ENCODE data around the gene CD276. TPM values are rescaled to one million over a fixed set of nuclear protein-coding genes. Genes with fewer than 3 reads are reported as not detected.
A peak's percentile ranks its signal among the peaks of the same experiment; 100 is the strongest.
"Not testable (repeated sequence)": the region's sequence is repeated elsewhere in the genome, so short reads cannot be mapped to it uniquely, and the experiment has no call there.

Gene CD276
- total RNA-seq = 1 to 10 TPM in 1 of 2 experiments, under 1 TPM in 1; 0.71 to 1.8 TPM

- Mint-ChIP-seq H3K4me3 (peak within 1 kb of the TSS; percentile 44), H3K9me3 (no peaks in the 10 kb centered on the region), H3K36me3 (no peaks in the 10 kb centered on the region), H3K27ac (no peak within 1 kb of the TSS), H3K27me3 (peaks cover 75% of the 10 kb centered on the region), H3K4me1 (peaks cover 2% of the 10 kb centered on the region)
- DNase-seq (no peak), ATAC-seq (ENCODE audit: low read depth) (no peak)
- POLR2A ChIA-PET = interaction anchor here (0.8 kb wide), 1 partner anchor 16 kb away, joined by 3 read pairs; no protein-coding TSS in a partner anchor
Observed at GRCh38 chr15:73683777-73684580, at the start of gene CD276. Gene CD276 (plus strand): TSS chr15:73684383. CDS start chr15:73699640, 15,257 bp downstream.

DNA sequence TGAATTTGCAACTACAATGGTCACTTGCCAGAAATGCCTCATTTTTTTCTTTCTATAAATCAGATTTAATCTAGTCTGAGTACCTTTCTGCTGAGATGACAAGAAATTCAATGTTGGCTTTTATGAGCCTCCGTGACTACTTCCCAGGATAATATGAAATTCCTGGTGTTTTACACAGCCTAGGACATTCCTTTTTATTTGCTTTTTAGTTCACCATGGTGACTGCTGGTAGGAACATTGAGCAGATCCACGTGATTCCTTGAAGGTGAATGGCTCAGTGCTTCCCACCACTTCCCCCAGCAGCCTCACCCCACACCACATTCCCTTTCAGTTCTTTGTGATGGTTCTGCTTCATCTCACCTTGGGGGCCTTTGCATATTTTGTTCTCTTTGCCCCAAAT lies 46.7 kb upstream of the CD276 start:
- no peak for DNase-seq
- Mint-ChIP-seq H3K27me3 (peaks cover 28% of the 10 kb centered on the region), H3K36me3 (no peaks in the 10 kb centered on the region), H3K4me3 (no peak overlapping the region), H3K9me3 (peaks cover 6% of the 10 kb centered on the region), H3K4me1 (peaks cover 14% of the 10 kb centered on the region), H3K27ac (no peak overlapping the region)
- no peak for ATAC-seq (ENCODE audit: low read depth)
- POLR2A ChIA-PET = interaction anchor here (1.4 kb wide), 1 partner anchor 81 kb away, joined by 3 read pairs; no protein-coding TSS in a partner anchor

- H3K36me3 Mint-ChIP-seq; ATAC-seq (ENCODE audit: low read depth); H3K9me3 Mint-ChIP-seq; H3K27ac Mint-ChIP-seq; POLR2A ChIA-PET; DNase-seq; H3K4me1 Mint-ChIP-seq; H3K4me3 Mint-ChIP-seq: not testable (repeated sequence)
- H3K27me3 Mint-ChIP-seq = peaks cover 32% of the 10 kb centered on the region
Observed at GRCh38 chr15:73639464-73639863, 44.7 kb upstream of the CD276 start.

- no peaks in the 10 kb centered on the region for H3K9me3 Mint-ChIP-seq
- ATAC-seq (ENCODE audit: low read depth) (no peak), DNase-seq (no peak)
- no peak overlapping the region for H3K4me3 Mint-ChIP-seq
- no peak overlapping the region for H3K27ac Mint-ChIP-seq
- H3K27me3 Mint-ChIP-seq = peaks cover 8% of the 10 kb centered on the region
- H3K36me3 Mint-ChIP-seq = peaks cover 2% of the 10 kb centered on the region
- POLR2A ChIA-PET = no interaction called here
- peaks cover 8% of the 10 kb centered on the region for H3K4me1 Mint-ChIP-seq
Observed at GRCh38 chr15:73647259-73648013, 36.7 kb upstream of the CD276 start.

GRCh38 chr15:73648014-73648295 lies 36.2 kb upstream of the CD276 start:
- no peak overlapping the region for H3K27ac Mint-ChIP-seq
- no peak for DNase-seq
- peaks cover 2% of the 10 kb centered on the region for H3K36me3 Mint-ChIP-seq
- POLR2A ChIA-PET = no interaction called here
- H3K9me3 Mint-ChIP-seq = no peaks in the 10 kb centered on the region
- no peak overlapping the region for H3K4me3 Mint-ChIP-seq
- peaks cover 8% of the 10 kb centered on the region for H3K4me1 Mint-ChIP-seq
- no peak for ATAC-seq (ENCODE audit: low read depth)
- H3K27me3 Mint-ChIP-seq = peaks cover 8% of the 10 kb centered on the region

DNA sequence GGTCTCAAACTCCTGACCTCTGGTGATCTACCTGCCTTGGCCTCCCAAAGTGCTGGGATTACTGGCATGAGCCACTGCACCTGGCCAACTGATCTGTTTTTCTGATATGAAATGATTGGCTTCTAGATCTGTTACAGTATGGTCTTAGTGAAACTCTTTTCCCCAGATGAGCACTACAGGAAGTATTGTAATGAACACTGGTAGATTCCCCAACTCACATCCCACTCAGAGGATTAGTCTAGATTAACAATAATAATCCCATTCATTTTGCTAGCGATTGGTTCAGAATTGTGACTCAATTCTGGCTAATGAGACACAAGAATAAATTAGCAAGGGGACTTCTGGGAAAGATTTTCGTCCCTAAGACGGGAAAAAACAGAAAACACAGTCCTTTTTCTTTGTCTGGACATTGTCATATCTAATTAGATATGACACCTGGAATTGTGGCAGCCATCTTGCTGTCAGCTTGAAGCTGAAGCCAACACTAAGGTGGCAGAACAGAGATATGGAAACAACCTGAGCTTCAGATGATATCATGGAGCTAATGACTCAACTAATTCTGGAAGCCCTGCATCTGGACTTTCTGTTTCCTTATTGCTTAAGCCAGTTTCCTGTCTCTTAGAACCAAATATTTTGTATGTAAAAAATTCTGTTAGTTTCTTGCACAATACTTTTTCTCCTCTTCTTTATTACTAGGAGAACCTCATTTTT lies 33.6 kb upstream of the CD276 start:
- Mint-ChIP-seq H3K27ac (no peak overlapping the region), H3K36me3 (peaks cover 2% of the 10 kb centered on the region), H3K9me3 (peaks cover 1% of the 10 kb centered on the region), H3K4me3 (no peak overlapping the region), H3K4me1 (peaks cover 8% of the 10 kb centered on the region), H3K27me3 (peaks cover 6% of the 10 kb centered on the region)
- DNase-seq (no peak), ATAC-seq (ENCODE audit: low read depth) (no peak)
- POLR2A ChIA-PET = no interaction called here

GRCh38 chr15:73654659-73655058 lies 29.5 kb upstream of the CD276 start:
- H3K4me1 Mint-ChIP-seq = peaks cover 8% of the 10 kb centered on the region
- DNase-seq = no peak
- peaks cover 19% of the 10 kb centered on the region for H3K27me3 Mint-ChIP-seq
- POLR2A ChIA-PET = no interaction called here
- peaks cover 1% of the 10 kb centered on the region for H3K9me3 Mint-ChIP-seq
- H3K4me3 Mint-ChIP-seq = no peak overlapping the region
- no peak overlapping the region for H3K27ac Mint-ChIP-seq
- ATAC-seq (ENCODE audit: low read depth) = no peak
- peaks cover 2% of the 10 kb centered on the region for H3K36me3 Mint-ChIP-seq

DNA sequence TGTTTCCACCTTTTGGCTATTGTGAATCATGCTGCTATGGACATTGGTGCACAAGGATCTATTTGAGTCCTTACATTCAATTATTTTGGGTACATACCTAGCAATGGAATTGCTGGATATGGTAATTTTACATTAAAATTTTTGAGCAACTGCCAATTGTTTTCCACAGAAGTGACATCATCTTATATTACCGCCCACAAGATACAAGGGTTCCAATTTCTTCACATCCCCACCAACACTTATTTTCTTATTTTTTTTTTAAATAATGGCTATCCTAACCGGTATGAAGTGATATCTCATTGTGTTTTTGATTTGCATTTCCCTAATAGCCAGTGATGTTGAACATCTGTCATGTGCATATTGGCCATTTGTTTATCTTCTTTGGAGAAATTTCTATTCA lies 28.5 kb upstream of the CD276 start:
- ATAC-seq (ENCODE audit: low read depth) (no peak), DNase-seq (no peak)
- no peak overlapping the region for H3K27ac Mint-ChIP-seq
- POLR2A ChIA-PET = no interaction called here
- peaks cover 1% of the 10 kb centered on the region for H3K9me3 Mint-ChIP-seq
- peaks cover 7% of the 10 kb centered on the region for H3K4me1 Mint-ChIP-seq
- H3K36me3 Mint-ChIP-seq = peaks cover 2% of the 10 kb centered on the region
- peaks cover 23% of the 10 kb centered on the region for H3K27me3 Mint-ChIP-seq
- no peak overlapping the region for H3K4me3 Mint-ChIP-seq

- DNase-seq (no peak), ATAC-seq (ENCODE audit: low read depth) (no peak)
- POLR2A ChIA-PET = no interaction called here
- Mint-ChIP-seq H3K4me3 (no peak overlapping the region), H3K27me3 (peaks cover 32% of the 10 kb centered on the region), H3K4me1 (peaks cover 4% of the 10 kb centered on the region), H3K36me3 (peaks cover 2% of the 10 kb centered on the region), H3K9me3 (peaks cover 3% of the 10 kb centered on the region), H3K27ac (no peak overlapping the region)
Observed at GRCh38 chr15:73658645-73659044, 25.5 kb upstream of the CD276 start.

DNA sequence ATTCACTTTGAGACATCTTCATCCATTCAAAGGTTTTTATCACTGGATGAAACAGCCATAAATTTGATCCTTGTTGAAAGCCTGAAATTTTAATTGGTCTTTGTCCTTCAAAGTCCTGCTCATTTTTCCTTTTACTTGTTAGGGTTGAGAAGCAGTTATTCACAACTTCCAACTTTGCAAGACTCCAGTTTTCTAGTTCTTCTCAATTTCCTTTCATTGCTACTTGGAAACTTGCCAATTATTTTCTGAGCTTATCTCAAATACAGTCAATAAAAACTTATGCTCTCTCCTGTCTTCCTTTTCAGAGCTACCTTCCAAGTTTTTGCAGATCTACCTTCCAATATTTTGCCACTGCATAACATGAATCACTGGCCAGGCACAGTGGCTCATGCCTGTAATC lies 23.7 kb upstream of the CD276 start:
- POLR2A ChIA-PET = no interaction called here

GRCh38 chr15:73674587-73674986 lies 9.6 kb upstream of the CD276 start:
- Mint-ChIP-seq H3K27ac (no peak overlapping the region), H3K9me3 (no peaks in the 10 kb centered on the region), H3K27me3 (peaks cover 33% of the 10 kb centered on the region), H3K4me1 (peaks cover 4% of the 10 kb centered on the region), H3K36me3 (no peaks in the 10 kb centered on the region), H3K4me3 (no peak overlapping the region)
- ATAC-seq (ENCODE audit: low read depth) = no peak
- no peak for DNase-seq
- POLR2A ChIA-PET = no interaction called here

More for the DNA sequence above, 23.7 kb upstream of the CD276 start:
- Mint-ChIP-seq H3K4me3 (no peak overlapping the region), H3K4me1 (peaks cover 4% of the 10 kb centered on the region), H3K9me3 (peaks cover 3% of the 10 kb centered on the region), H3K36me3 (peaks cover 2% of the 10 kb centered on the region), H3K27me3 (peaks cover 30% of the 10 kb centered on the region), H3K27ac (no peak overlapping the region)
- DNase-seq = no peak
- ATAC-seq (ENCODE audit: low read depth) = no peak

DNA sequence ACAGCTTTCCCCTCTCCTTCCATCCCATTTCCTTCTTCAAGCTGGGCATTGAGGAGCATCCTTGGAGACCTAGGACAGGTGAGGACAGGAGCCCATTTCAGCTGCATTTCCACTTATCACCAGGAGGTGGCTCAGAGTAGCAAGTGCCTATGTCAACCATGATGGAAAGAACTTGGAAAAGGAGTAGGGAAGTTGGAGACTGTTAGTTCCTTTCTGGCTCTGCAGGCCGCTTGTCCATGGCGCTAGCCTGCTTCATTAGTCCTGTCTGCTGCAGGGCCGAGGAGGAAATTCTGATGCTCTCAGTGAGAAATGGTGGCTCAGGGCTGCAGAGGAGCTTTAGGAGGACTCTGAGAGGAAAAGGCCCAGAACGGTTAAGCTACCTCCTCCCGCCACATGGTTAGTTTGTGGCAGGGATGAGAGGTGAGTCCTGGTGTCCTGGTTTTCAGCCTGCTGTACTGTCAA lies 7.0 kb upstream of the CD276 start:
- H3K4me3 Mint-ChIP-seq = no peak overlapping the region
- H3K27me3 Mint-ChIP-seq = peaks cover 41% of the 10 kb centered on the region
- no peaks in the 10 kb centered on the region for H3K9me3 Mint-ChIP-seq
- H3K4me1 Mint-ChIP-seq = peaks cover 4% of the 10 kb centered on the region
- H3K27ac Mint-ChIP-seq = no peak overlapping the region
- peak; percentile 34 for DNase-seq
- ATAC-seq (ENCODE audit: low read depth) = peak; percentile 50
- H3K36me3 Mint-ChIP-seq = no peaks in the 10 kb centered on the region
- POLR2A ChIA-PET = interaction anchor here (1.6 kb wide), 1 partner anchor 22 kb away, joined by 3 read pairs; no protein-coding TSS in a partner anchor

GRCh38 chr15:73677733-73678132 lies 6.5 kb upstream of the CD276 start:
- no peaks in the 10 kb centered on the region for H3K36me3 Mint-ChIP-seq
- H3K27me3 Mint-ChIP-seq = peaks cover 44% of the 10 kb centered on the region
- no peak overlapping the region for H3K27ac Mint-ChIP-seq
- no peak overlapping the region for H3K4me3 Mint-ChIP-seq
- ATAC-seq (ENCODE audit: low read depth) (no peak), DNase-seq (no peak)
- H3K9me3 Mint-ChIP-seq = no peaks in the 10 kb centered on the region
- H3K4me1 Mint-ChIP-seq = peaks cover 4% of the 10 kb centered on the region
- POLR2A ChIA-PET = interaction anchor here (1.6 kb wide), 1 partner anchor 21 kb away, joined by 3 read pairs; no protein-coding TSS in a partner anchor

All from activated naive CD8-positive, alpha-beta T cell treated with anti-CD3 and anti-CD28 coated beads, Interleukin-2, amount 10 ng/mL, durations not matched to agents 7 days and 5 days (primary cell).